GM21717 (cell line): ENCODE data around the gene RPL6.
"Not testable (repeated sequence)": the region's sequence is repeated elsewhere in the genome, so short reads cannot be mapped to it uniquely, and the experiment has no call there.

Experiments used
- ATAC-seq: cut with Tn5 transposase; IDR thresholded peaks from one replicate; pipeline ENCODE4 v1.9.1; 2021; ENCODE audit warnings: mild to moderate bottlenecking, moderate library complexity; ENCODE audit not compliant: unreplicated experiment

Gene RPL6

GRCh38 chr12:112420740-112421139 is 11.3 kb upstream of the RPL6 start:
- no peak for ATAC-seq

- ATAC-seq = peak; percentile 34
Observed at GRCh38 chr12:112419297-112420133, 10.1 kb upstream of the RPL6 start.

GRCh38 chr12:112418608-112419296 is 9.3 kb upstream of the RPL6 start, which contains the start of gene PTPN11:
TSS of gene PTPN11 (plus strand) at chr12:112418947. CDS start at chr12:112419112, 165 bp downstream.
- peak; percentile 69 for ATAC-seq

- ATAC-seq = peak; percentile 0
Observed at GRCh38 chr12:112418273-112418607, 8.8 kb upstream of the RPL6 start.

- not testable (repeated sequence) for ATAC-seq
Observed at GRCh38 chr12:112415457-112415856, 6.1 kb upstream of the RPL6 start.

GRCh38 chr12:112413855-112414625 is 4.6 kb upstream of the RPL6 start:
- ATAC-seq = no peak

- no peak for ATAC-seq
Observed at GRCh38 chr12:112409906-112410244, 470 bp upstream of the RPL6 start.

GRCh38 chr12:112408621-112409020 is 784 bp downstream of the RPL6 start:
- ATAC-seq = no peak

- ATAC-seq = not testable (repeated sequence)
Observed at GRCh38 chr12:112407683-112408082, 1.7 kb downstream of the RPL6 start.

GRCh38 chr12:112406519-112407488 is 2.6 kb downstream of the RPL6 start:
- ATAC-seq = no peak

GRCh38 chr12:112401903-112402498 is 7.4 kb downstream of the RPL6 start:
- no peak for ATAC-seq

GRCh38 chr12:112401054-112401453 is 8.4 kb downstream of the RPL6 start:
- no peak for ATAC-seq

- no peak for ATAC-seq
Observed at GRCh38 chr12:112393328-112393727, 16.1 kb downstream of the RPL6 start.

- ATAC-seq = not testable (repeated sequence)
Observed at GRCh38 chr12:112389922-112390654, 19.3 kb downstream of the RPL6 start.

GRCh38 chr12:112389228-112389627 is 20.2 kb downstream of the RPL6 start:
- ATAC-seq = no peak

- ATAC-seq = no peak
Observed at GRCh38 chr12:112386726-112387125, 22.7 kb downstream of the RPL6 start.

- no peak for ATAC-seq
Observed at GRCh38 chr12:112382866-112383265, 26.5 kb downstream of the RPL6 start.

- peak; percentile 91 for ATAC-seq
Observed at GRCh38 chr12:112381883-112382796, 27.3 kb downstream of the RPL6 start, which contains the start of gene HECTD4. TSS of gene HECTD4 (minus strand) at chr12:112382431. CDS start at chr12:112382128, 303 bp downstream.
